IPS-18a (cell line): ENCODE results near the gene NTF4.

Experiments used
- H3K27ac ChIP-seq: one replicate; pipeline ENCODE4 v1.5.1; 2013; ENCODE audit warnings: low read length
- H3K27me3 ChIP-seq: one replicate; pipeline ENCODE4 v1.6.1; 2013; ENCODE audit warnings: mild to moderate bottlenecking, low read length; ENCODE audit not compliant: control insufficient read depth, insufficient read depth
- H3K36me3 ChIP-seq: one replicate; pipeline ENCODE4 v1.6.1; 2013; ENCODE audit warnings: low read depth, low read length; ENCODE audit not compliant: control insufficient read depth
- H3K4me1 ChIP-seq: one replicate; pipeline ENCODE4 v1.6.1; 2013; ENCODE audit warnings: low read depth, low read length; ENCODE audit not compliant: control insufficient read depth
- H3K4me3 ChIP-seq: one replicate; pipeline ENCODE4 v1.5.1; 2013; ENCODE audit warnings: low read length
- H3K9ac ChIP-seq: one replicate; pipeline ENCODE4 v1.6.1; 2013; ENCODE audit warnings: mild to moderate bottlenecking, low read length, moderate library complexity
- H3K9me3 ChIP-seq: one replicate; pipeline ENCODE4 v1.6.1; 2013; ENCODE audit warnings: low read depth, low read length; ENCODE audit not compliant: control insufficient read depth

Gene NTF4

GRCh38 chr19:49064768-49065611, at the start of gene NTF4:
Gene NTF4, minus strand, starts transcription at chr19:49064818. Its CDS starts 2,821 bp downstream, at chr19:49061997.
- Histone ChIP-seq H3K4me3 (peak within 1 kb of the TSS; percentile 52), H3K9me3 (no peaks in the 10 kb centered on the region), H3K27ac (no peak within 1 kb of the TSS), H3K36me3 (no peaks in the 10 kb centered on the region), H3K27me3 (peaks cover 47% of the 10 kb centered on the region), H3K4me1 (peaks cover 13% of the 10 kb centered on the region), H3K9ac (no peak within 1 kb of the TSS)

DNA sequence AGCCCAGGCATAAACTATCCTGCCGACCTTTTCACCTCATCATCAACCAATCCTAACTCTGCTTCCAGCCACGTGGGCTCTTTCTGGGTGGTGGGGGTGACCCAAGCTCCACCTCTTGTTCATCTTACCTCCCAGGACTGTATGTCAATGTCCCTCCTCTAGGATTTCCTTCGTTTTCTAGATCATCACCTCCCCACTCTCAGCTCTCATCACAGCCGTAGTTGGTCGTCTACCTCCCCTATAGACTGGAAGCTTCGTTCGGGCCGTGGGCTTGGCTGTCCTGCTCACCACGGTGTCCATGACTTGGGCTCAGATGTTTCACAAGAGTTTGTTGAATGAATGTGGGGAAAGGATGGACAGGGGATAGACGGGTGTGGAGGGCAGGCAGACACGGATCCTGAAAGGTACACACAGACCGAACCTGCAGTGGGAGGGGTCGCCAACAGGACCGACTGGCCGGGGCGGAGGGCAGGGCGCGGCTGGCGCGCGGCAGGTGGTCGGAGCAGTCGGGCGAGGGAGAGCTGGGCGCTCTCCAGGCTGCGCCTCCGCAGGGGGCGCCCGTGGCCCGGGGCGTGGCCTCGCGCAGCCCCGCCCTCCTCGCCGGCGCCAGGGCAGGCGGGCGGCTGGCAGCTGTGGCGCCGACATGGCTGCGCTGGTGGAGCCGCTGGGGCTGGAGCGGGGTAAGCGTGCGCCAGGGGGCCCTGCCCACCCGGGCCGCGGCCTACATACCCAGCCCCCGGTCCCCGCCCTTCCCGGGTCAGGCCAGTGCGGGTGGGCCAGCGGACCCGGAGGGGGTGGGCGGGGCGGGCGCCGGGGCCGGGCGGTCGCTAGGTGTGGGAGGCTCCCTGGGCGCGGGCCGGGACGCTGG, 49.4 kb upstream of the NTF4 start, which contains the start of gene LIN7B:
Gene LIN7B (plus strand): TSS at position 609 of the 868 bp plus-strand sequence. CDS start 35 bp downstream, at position 644.
- H3K27me3 ChIP-seq, result peaks cover 7% of the 10 kb centered on the region
- H3K9me3 ChIP-seq, result no peaks in the 10 kb centered on the region
- no peak within 1 kb of the TSS for H3K9ac ChIP-seq
- H3K4me1 ChIP-seq, result peaks cover 3% of the 10 kb centered on the region
- H3K36me3 ChIP-seq, result peaks cover 9% of the 10 kb centered on the region
- peak within 1 kb of the TSS; percentile 60 for H3K4me3 ChIP-seq
- no peak within 1 kb of the TSS for H3K27ac ChIP-seq

- Histone ChIP-seq H3K9ac (no peak overlapping the region), H3K4me3 (no peak overlapping the region), H3K27me3 (peaks cover 7% of the 10 kb centered on the region), H3K4me1 (peaks cover 3% of the 10 kb centered on the region), H3K27ac (no peak overlapping the region), H3K9me3 (no peaks in the 10 kb centered on the region), H3K36me3 (peaks cover 31% of the 10 kb centered on the region)
Measured at GRCh38 chr19:49111218-49111998, 46.8 kb upstream of the NTF4 start.

- peaks cover 3% of the 10 kb centered on the region for H3K4me1 ChIP-seq
- H3K9ac ChIP-seq, result no peak overlapping the region
Measured at GRCh38 chr19:49110567-49110966, 45.9 kb upstream of the NTF4 start.

GRCh38 chr19:49109569-49110233, 45.1 kb upstream of the NTF4 start:
- no peaks in the 10 kb centered on the region for H3K27me3 ChIP-seq

More at GRCh38 chr19:49110567-49110966, 45.9 kb upstream of the NTF4 start:
- Histone ChIP-seq H3K4me3 (no peak overlapping the region), H3K9me3 (no peaks in the 10 kb centered on the region), H3K36me3 (peaks cover 37% of the 10 kb centered on the region), H3K27ac (no peak overlapping the region), H3K27me3 (peaks cover 6% of the 10 kb centered on the region)

DNA sequence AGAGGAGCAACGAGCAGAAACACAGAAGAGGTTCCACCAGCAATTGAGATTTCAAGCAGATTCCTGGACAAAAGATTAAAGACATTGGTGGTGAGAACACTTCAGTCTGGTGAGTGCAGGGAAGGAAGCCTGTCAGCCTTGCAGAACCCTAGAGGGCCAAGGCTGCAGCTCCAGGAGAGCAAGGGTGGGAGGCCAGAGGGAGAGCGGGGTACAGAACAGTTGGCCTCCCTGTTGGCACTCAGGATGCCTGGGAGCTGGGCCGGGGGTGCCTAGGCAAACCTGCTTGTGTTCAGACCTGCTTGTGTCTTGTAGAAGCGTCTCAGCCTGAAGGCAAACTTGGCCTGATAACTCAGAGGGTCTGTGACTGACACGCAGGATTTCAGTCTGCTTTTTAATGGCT, 44.4 kb upstream of the NTF4 start:
- no peaks in the 10 kb centered on the region for H3K9me3 ChIP-seq
- no peak overlapping the region for H3K27ac ChIP-seq
- H3K36me3 ChIP-seq, result peaks cover 50% of the 10 kb centered on the region
- no peak overlapping the region for H3K9ac ChIP-seq
- H3K4me3 ChIP-seq, result no peak overlapping the region
- no peaks in the 10 kb centered on the region for H3K27me3 ChIP-seq
- H3K4me1 ChIP-seq, result peaks cover 3% of the 10 kb centered on the region

More at GRCh38 chr19:49109569-49110233, 45.1 kb upstream of the NTF4 start:
- peaks cover 46% of the 10 kb centered on the region for H3K36me3 ChIP-seq
- H3K9me3 ChIP-seq, result no peaks in the 10 kb centered on the region
- no peak overlapping the region for H3K9ac ChIP-seq
- peaks cover 3% of the 10 kb centered on the region for H3K4me1 ChIP-seq
- H3K27ac ChIP-seq, result no peak overlapping the region
- H3K4me3 ChIP-seq, result no peak overlapping the region

- Histone ChIP-seq H3K27ac (no peak overlapping the region), H3K27me3 (no peaks in the 10 kb centered on the region), H3K36me3 (peaks cover 55% of the 10 kb centered on the region), H3K9ac (no peak overlapping the region), H3K9me3 (no peaks in the 10 kb centered on the region), H3K4me3 (no peak overlapping the region), H3K4me1 (no peaks in the 10 kb centered on the region)
Measured at GRCh38 chr19:49107625-49108459, 43.2 kb upstream of the NTF4 start.

GRCh38 chr19:49106648-49107135, 42.1 kb upstream of the NTF4 start:
- Histone ChIP-seq H3K4me3 (no peak overlapping the region), H3K9me3 (no peaks in the 10 kb centered on the region), H3K27me3 (no peaks in the 10 kb centered on the region), H3K36me3 (peaks cover 64% of the 10 kb centered on the region), H3K9ac (no peak overlapping the region), H3K4me1 (no peaks in the 10 kb centered on the region), H3K27ac (no peak overlapping the region)

GRCh38 chr19:49104229-49104864, 39.7 kb upstream of the NTF4 start:
- no peak overlapping the region for H3K9ac ChIP-seq
- H3K4me1 ChIP-seq, result no peaks in the 10 kb centered on the region
- no peaks in the 10 kb centered on the region for H3K9me3 ChIP-seq

More at GRCh38 chr19:49104229-49104864, 39.7 kb upstream of the NTF4 start:
- Histone ChIP-seq H3K4me3 (no peak overlapping the region), H3K27ac (no peak overlapping the region), H3K36me3 (peaks cover 77% of the 10 kb centered on the region), H3K27me3 (no peaks in the 10 kb centered on the region)
